ENCODE measurements around the gene IL1RL2.

IL1RL2 gene

GRCh38 chr2:102269200-102269524 lies 82.3 kb downstream of the IL1RL2 start:
- no peak for DNase-seq

GRCh38 chr2:102271844-102272243 lies 85.0 kb downstream of the IL1RL2 start:
- DNase-seq: no peak

DNA sequence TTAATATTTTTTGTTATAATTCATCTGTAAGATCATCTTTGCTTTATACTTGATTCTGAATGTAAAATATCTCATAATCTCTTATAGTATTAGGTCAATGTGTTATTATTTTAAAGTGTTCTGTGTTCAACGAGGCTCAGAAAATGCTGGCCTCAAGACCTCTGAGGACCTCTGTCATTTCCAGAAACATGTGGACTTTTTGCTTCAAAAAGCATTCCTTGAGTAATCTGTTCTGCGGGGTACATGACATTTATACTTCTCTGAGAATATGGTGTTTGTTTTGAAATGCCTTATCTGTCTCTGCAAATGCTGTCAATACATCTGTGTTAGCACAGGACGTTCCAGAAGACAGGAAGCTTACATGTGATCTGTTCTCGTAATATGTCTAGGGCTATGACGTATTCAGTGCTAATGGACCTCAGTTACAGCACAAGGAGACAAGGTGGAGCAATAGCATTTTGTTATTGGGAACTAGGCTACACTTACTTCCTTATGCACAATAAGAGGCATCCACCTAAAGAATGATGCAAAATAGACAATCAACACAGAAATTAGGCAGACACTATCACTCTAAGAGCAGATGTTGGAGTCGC lies 86.9 kb downstream of the IL1RL2 start:
- DNase-seq: no peak

DNA sequence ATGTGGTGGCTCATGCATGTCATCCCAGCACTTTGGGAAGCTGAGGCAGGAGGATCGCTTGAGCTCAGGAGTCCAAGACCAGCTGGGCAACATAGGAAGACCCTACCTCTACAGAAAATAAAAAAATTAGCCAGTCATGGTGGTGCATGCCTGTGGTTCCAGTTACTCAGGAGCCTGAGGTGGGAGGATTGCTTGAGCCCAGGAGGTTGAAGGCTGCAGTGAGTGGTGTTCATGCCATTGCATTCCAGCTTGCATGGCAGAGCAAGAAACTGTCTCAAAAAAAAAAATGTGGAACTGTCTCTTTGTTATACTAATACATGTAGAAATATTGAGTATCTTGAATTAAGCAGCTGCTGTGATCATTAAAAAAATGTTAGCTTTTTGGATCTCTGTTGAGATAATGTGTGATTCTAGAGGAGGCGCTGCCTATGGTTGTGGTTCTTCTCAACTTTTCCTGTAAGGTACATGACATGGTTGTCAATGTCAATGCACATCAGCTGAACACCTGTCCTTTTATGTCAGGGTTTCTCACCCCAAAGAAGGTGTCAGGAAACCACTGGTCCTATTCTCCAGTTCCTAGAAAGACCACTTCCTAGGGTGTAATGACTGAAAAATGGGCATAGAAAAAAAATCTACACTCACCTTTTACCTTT lies 89.9 kb downstream of the IL1RL2 start:
- DNase-seq: no peak

DNA sequence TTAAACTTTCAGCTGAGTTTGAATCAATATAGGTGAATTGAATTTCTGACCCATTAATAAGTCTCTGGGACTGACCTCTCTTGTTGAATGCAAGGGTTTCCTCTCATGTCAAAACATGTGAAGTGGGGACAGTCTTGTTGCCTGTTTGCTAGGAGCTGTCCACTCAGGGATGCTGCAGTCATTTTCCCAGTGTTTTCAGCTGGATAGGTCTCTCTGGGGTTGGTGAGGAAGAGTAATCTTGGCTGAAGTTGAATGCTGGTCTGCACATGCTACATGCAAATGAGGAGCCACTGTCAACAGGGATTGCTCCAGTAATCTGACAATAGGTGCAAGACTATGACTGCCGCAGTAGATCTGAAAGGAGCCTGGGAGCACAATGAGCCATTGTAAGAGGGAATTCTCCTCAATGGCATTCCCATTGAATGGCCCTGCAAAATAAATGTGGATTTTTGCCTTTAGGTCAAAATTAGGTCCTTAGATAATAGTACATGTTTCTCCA lies 90.4 kb downstream of the IL1RL2 start:
- no peak for DNase-seq

DNA sequence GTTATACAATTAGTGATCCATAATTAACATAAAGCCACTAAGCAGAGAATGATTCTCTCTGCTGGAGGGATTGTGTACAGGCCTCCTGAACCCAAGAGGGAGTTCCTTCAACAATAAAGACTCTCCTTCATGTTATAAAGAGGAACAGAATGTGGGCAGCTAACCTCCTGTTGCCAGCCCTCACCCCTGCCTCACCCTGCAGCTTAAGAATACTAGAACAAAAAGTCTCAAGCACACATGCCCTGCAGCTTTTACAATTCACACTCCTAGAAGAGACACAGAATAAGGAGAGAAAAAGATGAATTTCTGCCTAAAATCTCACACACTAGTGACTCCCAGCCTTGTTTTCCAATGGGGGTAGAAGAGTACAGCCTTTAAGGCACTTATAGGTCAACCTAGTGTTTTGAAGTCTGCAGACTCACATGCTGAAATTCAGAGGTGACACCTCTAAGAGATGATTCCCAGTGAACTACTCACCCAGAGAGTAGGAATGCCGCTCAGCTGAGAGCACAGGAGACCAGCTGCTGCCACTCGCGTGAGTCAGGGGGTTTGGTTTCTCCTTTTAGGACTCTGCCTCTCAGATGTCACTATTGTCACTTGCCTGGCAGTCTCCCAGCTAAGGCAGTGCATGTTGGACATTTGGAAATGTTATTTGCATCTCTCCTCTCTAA lies 92.0 kb downstream of the IL1RL2 start:
- no peak for DNase-seq

- no peak for DNase-seq
Observed at GRCh38 chr2:102279391-102279735, 92.5 kb downstream of the IL1RL2 start.

DNA sequence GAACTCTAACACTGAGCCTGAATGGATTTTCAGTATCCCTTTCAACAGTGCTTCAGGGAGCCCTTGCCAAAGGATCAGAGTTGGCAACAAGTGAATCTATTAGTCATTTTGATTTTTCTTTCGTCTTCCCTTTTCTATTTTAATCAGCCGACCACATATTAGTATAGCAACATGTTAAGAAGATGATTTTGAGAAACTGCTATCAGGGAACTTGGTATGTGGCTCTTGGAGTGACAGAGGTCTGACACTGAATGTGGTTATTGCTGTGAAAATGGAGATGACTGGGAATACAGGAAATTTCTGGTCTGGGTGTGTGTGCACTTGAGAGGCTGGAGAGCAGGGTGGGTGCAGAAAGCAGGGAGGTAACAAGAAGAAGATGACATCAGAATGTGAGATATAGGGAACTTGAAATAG lies 95.9 kb downstream of the IL1RL2 start:
- DNase-seq: no peak

- DNase-seq: no peak
Observed at GRCh38 chr2:102283996-102284395, 97.2 kb downstream of the IL1RL2 start.

GRCh38 chr2:102284611-102285010 lies 97.8 kb downstream of the IL1RL2 start:
- DNase-seq: no peak

- no peak for DNase-seq
Observed at GRCh38 chr2:102285368-102285767, 98.5 kb downstream of the IL1RL2 start.

DNA sequence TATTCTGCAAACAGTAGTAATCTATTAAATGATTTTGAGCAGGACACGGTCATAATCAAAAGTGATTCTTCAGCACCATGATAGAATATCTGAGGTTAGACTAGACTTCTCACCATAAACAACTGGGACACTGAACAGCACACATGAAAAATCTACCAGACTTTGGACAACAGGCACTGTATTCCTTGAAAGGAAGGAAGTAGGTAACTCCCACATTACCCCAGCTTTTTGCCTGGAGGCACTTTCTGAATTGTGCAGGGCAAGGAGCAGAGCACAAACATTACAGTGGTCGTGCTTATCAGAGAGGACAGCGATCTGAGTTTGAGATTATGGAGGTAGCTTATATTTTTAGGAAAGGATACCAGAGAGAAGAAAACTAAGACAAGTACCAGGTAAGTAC lies 99.2 kb downstream of the IL1RL2 start:
- DNase-seq: no peak

- DNase-seq: no peak
Observed at GRCh38 chr2:102289129-102289528, 102.3 kb downstream of the IL1RL2 start.

All from NCI-H1092 (cell line).